ENCODE data around the gene FANCF.

DNA sequence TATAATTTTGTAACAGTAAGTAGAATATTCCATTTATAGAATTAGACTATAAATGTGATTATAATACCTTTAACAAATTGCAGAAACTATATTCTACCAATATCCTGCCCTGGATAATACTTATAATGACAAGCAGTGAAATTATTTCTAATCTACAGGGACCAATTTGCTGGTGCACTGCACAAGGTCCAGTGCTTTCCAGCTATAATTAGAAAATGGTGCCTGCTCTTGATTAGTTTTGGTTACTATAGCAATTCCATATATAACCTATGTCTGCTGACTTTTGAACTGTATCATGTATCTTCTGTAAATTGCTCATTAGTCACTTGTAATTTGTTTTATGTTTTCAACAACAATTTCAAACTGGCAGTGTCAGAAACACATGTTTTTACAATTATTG is 23.1 kb downstream of the FANCF start:
- TF ChIP-seq, protein P1, sequence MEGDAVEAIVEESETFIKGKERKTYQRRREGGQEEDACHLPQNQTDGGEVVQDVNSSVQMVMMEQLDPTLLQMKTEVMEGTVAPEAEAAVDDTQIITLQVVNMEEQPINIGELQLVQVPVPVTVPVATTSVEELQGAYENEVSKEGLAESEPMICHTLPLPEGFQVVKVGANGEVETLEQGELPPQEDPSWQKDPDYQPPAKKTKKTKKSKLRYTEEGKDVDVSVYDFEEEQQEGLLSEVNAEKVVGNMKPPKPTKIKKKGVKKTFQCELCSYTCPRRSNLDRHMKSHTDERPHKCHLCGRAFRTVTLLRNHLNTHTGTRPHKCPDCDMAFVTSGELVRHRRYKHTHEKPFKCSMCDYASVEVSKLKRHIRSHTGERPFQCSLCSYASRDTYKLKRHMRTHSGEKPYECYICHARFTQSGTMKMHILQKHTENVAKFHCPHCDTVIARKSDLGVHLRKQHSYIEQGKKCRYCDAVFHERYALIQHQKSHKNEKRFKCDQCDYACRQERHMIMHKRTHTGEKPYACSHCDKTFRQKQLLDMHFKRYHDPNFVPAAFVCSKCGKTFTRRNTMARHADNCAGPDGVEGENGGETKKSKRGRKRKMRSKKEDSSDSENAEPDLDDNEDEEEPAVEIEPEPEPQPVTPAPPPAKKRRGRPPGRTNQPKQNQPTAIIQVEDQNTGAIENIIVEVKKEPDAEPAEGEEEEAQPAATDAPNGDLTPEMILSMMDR (conservative IDR thresholded peaks at IDR 0.05; ENCODE audit: low read length) = no peak
- no peak for TF ChIP-seq EZH2phosphoT487 (IDR thresholded peaks at IDR 0.05; ENCODE audit: borderline replicate concordance, low read depth, low read length)

Data from OCI-LY7 (cell line).